ENCODE results near the gene ANKRD33B.

GRCh38 chr5:10690460-10691440 lies 126.9 kb downstream of the ANKRD33B start:
- no peak for TF ChIP-seq EZH2phosphoT487 (IDR thresholded peaks at IDR 0.05; ENCODE audit: borderline replicate concordance, low read length)
- TF ChIP-seq, protein P1, sequence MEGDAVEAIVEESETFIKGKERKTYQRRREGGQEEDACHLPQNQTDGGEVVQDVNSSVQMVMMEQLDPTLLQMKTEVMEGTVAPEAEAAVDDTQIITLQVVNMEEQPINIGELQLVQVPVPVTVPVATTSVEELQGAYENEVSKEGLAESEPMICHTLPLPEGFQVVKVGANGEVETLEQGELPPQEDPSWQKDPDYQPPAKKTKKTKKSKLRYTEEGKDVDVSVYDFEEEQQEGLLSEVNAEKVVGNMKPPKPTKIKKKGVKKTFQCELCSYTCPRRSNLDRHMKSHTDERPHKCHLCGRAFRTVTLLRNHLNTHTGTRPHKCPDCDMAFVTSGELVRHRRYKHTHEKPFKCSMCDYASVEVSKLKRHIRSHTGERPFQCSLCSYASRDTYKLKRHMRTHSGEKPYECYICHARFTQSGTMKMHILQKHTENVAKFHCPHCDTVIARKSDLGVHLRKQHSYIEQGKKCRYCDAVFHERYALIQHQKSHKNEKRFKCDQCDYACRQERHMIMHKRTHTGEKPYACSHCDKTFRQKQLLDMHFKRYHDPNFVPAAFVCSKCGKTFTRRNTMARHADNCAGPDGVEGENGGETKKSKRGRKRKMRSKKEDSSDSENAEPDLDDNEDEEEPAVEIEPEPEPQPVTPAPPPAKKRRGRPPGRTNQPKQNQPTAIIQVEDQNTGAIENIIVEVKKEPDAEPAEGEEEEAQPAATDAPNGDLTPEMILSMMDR (conservative IDR thresholded peaks at IDR 0.05; ENCODE audit: low read depth, low read length) = no peak
- TF ChIP-seq EZH2 (IDR thresholded peaks at IDR 0.05; ENCODE audit: low read length, unreplicated experiment) = no peak

All from PC-3 (cell line).